HepG2 (cell line): ENCODE measurements around the gene TMTC4. TPM values are rescaled to one million over a fixed set of nuclear protein-coding genes. Genes with fewer than 3 reads are reported as not detected.

Experiments used
- ARID2 ChIP-seq: sonication (generic); formaldehyde crosslinking; IDR thresholded peaks from 2 replicates; pipeline ENCODE4 v1.8.1; 2022; ENCODE audit warnings: mild to moderate bottlenecking, missing genetic modification reagents, borderline replicate concordance
- ARNT2 ChIP-seq: sonication (generic); formaldehyde crosslinking; IDR thresholded peaks from 2 replicates; pipeline ENCODE4 v1.8.0; 2022; ENCODE audit warnings: mild to moderate bottlenecking, low read depth, missing genetic modification reagents, moderate library complexity
- CENPX ChIP-seq: sonication (generic); formaldehyde crosslinking; IDR thresholded peaks from 2 replicates; pipeline ENCODE4 v1.9.0; 2021; ENCODE audit warnings: mild to moderate bottlenecking, missing genetic modification reagents, moderate library complexity
- EHMT2 ChIP-seq: fragments of 200-600 bp; sonication (generic); IDR thresholded peaks from 2 replicates; pipeline ENCODE4 v1.7.0; 2017; ENCODE audit warnings: antibody characterized with exemption, low read depth, low read length, borderline replicate concordance
- ESRRA ChIP-seq: sonication (generic); formaldehyde crosslinking; IDR thresholded peaks from 2 replicates; pipeline ENCODE4 v1.5.1; 2020; ENCODE audit warnings: mild to moderate bottlenecking, low read depth, missing genetic modification reagents
- FOXP4 ChIP-seq: sonication (generic); formaldehyde crosslinking; IDR thresholded peaks from 2 replicates; pipeline ENCODE4 v1.4.0; 2020; ENCODE audit warnings: missing genetic modification reagents
- HIVEP1 ChIP-seq: sonication (generic); formaldehyde crosslinking; IDR thresholded peaks from 2 replicates; pipeline ENCODE4 v1.4.0; 2020; ENCODE audit warnings: mild to moderate bottlenecking, missing genetic modification reagents
- MAX ChIP-seq: IDR thresholded peaks from 2 replicates; pipeline ENCODE4 v1.6.1; 2012; ENCODE audit warnings: inconsistent platforms
- MLXIP ChIP-seq: sonication (generic); formaldehyde crosslinking; IDR thresholded peaks from 2 replicates; pipeline ENCODE4 v1.9.0; 2021; ENCODE audit warnings: missing genetic modification reagents, borderline replicate concordance
- MZF1 ChIP-seq: sonication (generic); formaldehyde crosslinking; IDR thresholded peaks from 2 replicates; pipeline ENCODE4 v1.8.1; 2023; ENCODE audit warnings: mild to moderate bottlenecking, missing genetic modification reagents, borderline replicate concordance
- NFYB ChIP-seq: sonication (generic); formaldehyde crosslinking; IDR thresholded peaks from 2 replicates; pipeline ENCODE4 v1.4.0; 2020; ENCODE audit warnings: missing genetic modification reagents
- NFYC ChIP-seq: IDR thresholded peaks from 2 replicates; pipeline ENCODE4 v1.6.1; 2016; ENCODE audit warnings: missing genetic modification reagents, missing compliant biosample characterization
- PHF21A ChIP-seq: sonication (generic); formaldehyde crosslinking; IDR thresholded peaks from 2 replicates; pipeline ENCODE4 v1.5.0; 2020; ENCODE audit warnings: mild to moderate bottlenecking, missing genetic modification reagents
- STAT6 ChIP-seq: sonication (generic); formaldehyde crosslinking; IDR thresholded peaks from 2 replicates; pipeline ENCODE4 v1.4.0; 2020; ENCODE audit warnings: missing genetic modification reagents, mild to moderate bottlenecking, borderline replicate concordance
- TRIM24 ChIP-seq: sonication (generic); formaldehyde crosslinking; IDR thresholded peaks from 2 replicates; pipeline ENCODE4 v1.8.0; 2022; ENCODE audit warnings: mild to moderate bottlenecking, missing genetic modification reagents
- ZNF563 ChIP-seq: sonication (generic); formaldehyde crosslinking; IDR thresholded peaks from 2 replicates; pipeline ENCODE4 v1.8.0; 2022; ENCODE audit warnings: mild to moderate bottlenecking, moderate library complexity, missing genetic modification reagents
- ZNF670 ChIP-seq: sonication (generic); formaldehyde crosslinking; IDR thresholded peaks from 2 replicates; pipeline ENCODE4 v1.8.0; 2022; ENCODE audit warnings: mild to moderate bottlenecking, missing genetic modification reagents, borderline replicate concordance
- ZNF891 ChIP-seq: sonication (generic); formaldehyde crosslinking; IDR thresholded peaks from 2 replicates; pipeline ENCODE4 v1.5.0; 2020; ENCODE audit warnings: mild to moderate bottlenecking, missing genetic modification reagents
- polyA plus RNA-seq, 8 experiments: library from polyadenylated mRNA; depleted of rRNA in 3 of 8; stranded (reverse) in 7 of 8; unstranded in 1 of 8; fragments of >200 nt; fragmentation: Illumina TruSeq in 4 of 8; extraction: Trizol in 4 of 8; gene quantifications; 2 replicates each; pipeline versions ENCODE4 v1.2.1 to v1.2.3, GENCODE V29; 2011 to 2016; ENCODE audit warnings: low read depth in 4 of 8, missing spikeins in 1 of 8, mixed read lengths in 1 of 8; ENCODE audit not compliant: insufficient read depth in 1 of 8
- total RNA-seq, 5 experiments: library from RNA; depleted of rRNA; stranded (reverse); fragments of >200 nt; fragmentation: Illumina TruSeq; extraction: Trizol; gene quantifications; 2 replicates each; pipeline ENCODE4 v1.2.3, GENCODE V29; 2016; ENCODE audit warnings: low read depth in 1 of 5

Gene TMTC4
- total and polyA plus RNA-seq, 2 of the 13 experiments (the other 11 are each of a cell fraction or from before 2014, with no cell fraction given) = 16.0 to 22.6 TPM

GRCh38 chr13:100588331-100589177 is 86.0 kb downstream of the TMTC4 start, which contains the start of gene GGACT (continued):
- no peak for TF ChIP-seq MLXIP (CRISPR knock-in tag)
- peak; percentile 56 for TF ChIP-seq HIVEP1 (CRISPR knock-in tag)
- TF ChIP-seq MZF1 = no peak
- TF ChIP-seq ARID2 (CRISPR knock-in tag) = no peak
- no peak for TF ChIP-seq ESRRA (CRISPR knock-in tag)
- peak; percentile 27; the same call in 1 of the 2 replicates for TF ChIP-seq PHF21A
- TF ChIP-seq TRIM24 (CRISPR knock-in tag) = no peak
- peak; percentile 94 for TF ChIP-seq ARNT2
- TF ChIP-seq ZNF670 (CRISPR knock-in tag) = 0 out of 2 replicates have a peak, but pooled peaks have one; percentile 64
- TF ChIP-seq STAT6 (CRISPR knock-in tag) = no peak
- no peak for TF ChIP-seq EHMT2
- TF ChIP-seq ZNF891 (CRISPR knock-in tag) = peak; percentile 51; the same call in 1 of the 2 replicates
- TF ChIP-seq NFYB = no peak
- no peak for TF ChIP-seq FOXP4 (CRISPR knock-in tag)
- peak; percentile 96 for TF ChIP-seq ZNF563 (CRISPR knock-in tag)
- no peak for TF ChIP-seq NFYC (CRISPR knock-in tag)
- peak; percentile 99 for TF ChIP-seq MAX
- no peak for TF ChIP-seq CENPX (CRISPR knock-in tag)
